ENCODE data around the gene SLC9B1.

The SLC9B1 gene

GRCh38 chr4:102871772-102872171, 147.7 kb downstream of the SLC9B1 start:
- H3K27ac ChIP-seq (ENCODE audit: low read depth, low read length), result no peak overlapping the region
- TF ChIP-seq EZH2phosphoT487 (conservative IDR thresholded peaks at IDR 0.05; ENCODE audit: low read length), result no peak
- TF ChIP-seq CTCF (IDR thresholded peaks at IDR 0.05; ENCODE audit: insufficient read depth, low read length, poor library complexity, severe bottlenecking), result no peak
- H3K79me2 ChIP-seq (ENCODE audit: insufficient read depth, low read length), result peaks cover 76% of the 10 kb centered on the region
- no peak overlapping the region for H2AFZ ChIP-seq (ENCODE audit: low read depth, low read length, severe bottlenecking)
- no peaks in the 10 kb centered on the region for H3K9me3 ChIP-seq (ENCODE audit: insufficient read depth, low read length)
- H3K27me3 ChIP-seq (ENCODE audit: low read length), result no peaks in the 10 kb centered on the region
- H3K4me2 ChIP-seq (ENCODE audit: low read depth, low read length, poor library complexity, severe bottlenecking), result peak overlapping the region; percentile 90
- H3F3A ChIP-seq (ENCODE audit: insufficient read depth), result peaks cover 10% of the 10 kb centered on the region
- no peaks in the 10 kb centered on the region for H4K20me1 ChIP-seq (ENCODE audit: low read depth, low read length)
- H3K4me3 ChIP-seq (ENCODE audit: insufficient read depth, low read length, poor library complexity, severe bottlenecking), result no peak overlapping the region
- no peak overlapping the region for H3K9ac ChIP-seq (ENCODE audit: low read length)
- peaks cover 18% of the 10 kb centered on the region; the same call in 1 of the 2 replicates for H3K36me3 ChIP-seq (ENCODE audit: low read length)
- no peaks in the 10 kb centered on the region for H3K9me2 ChIP-seq (replicated peaks; ENCODE audit: insufficient read depth, low read length)

DNA sequence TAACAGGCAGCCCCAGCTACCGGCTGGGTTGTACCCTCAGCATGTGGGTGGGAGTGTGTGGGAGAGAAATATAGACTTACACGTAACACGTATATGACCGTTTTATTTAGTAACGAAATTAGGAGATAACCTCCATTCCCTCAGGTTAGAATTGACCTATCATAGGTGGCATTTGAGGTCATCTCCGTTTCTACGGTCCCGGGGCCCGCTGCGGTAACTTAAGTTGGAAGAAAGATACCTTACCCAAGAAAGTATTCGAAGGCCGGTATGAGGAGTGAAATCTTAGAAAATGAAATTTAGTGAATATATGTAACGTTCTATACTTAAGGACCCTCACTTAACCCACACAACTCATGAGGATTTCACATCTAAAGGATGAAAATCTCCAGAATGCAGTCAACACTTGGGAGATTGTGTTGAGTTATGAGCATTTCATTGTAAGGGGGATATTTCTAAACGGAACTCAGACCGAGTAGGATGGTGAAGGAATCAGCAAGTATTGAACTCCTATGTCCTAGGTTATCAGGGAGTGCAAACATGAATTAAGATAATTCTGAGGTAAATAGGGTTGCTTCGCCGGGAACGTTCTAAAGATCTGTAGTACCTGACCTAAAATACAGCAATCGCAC, 149.8 kb downstream of the SLC9B1 start:
- peak overlapping the region; percentile 70 for H3K9ac ChIP-seq (ENCODE audit: low read length)
- TF ChIP-seq EZH2phosphoT487 (conservative IDR thresholded peaks at IDR 0.05; ENCODE audit: low read length) (no peak), CTCF (IDR thresholded peaks at IDR 0.05; ENCODE audit: insufficient read depth, low read length, poor library complexity, severe bottlenecking) (no peak)
- H4K20me1 ChIP-seq (ENCODE audit: low read depth, low read length), result no peaks in the 10 kb centered on the region
- H3K9me3 ChIP-seq (ENCODE audit: insufficient read depth, low read length), result no peaks in the 10 kb centered on the region
- peaks cover 10% of the 10 kb centered on the region for H3F3A ChIP-seq (ENCODE audit: insufficient read depth)
- no peaks in the 10 kb centered on the region for H3K9me2 ChIP-seq (replicated peaks; ENCODE audit: insufficient read depth, low read length)
- H3K79me2 ChIP-seq (ENCODE audit: insufficient read depth, low read length), result peaks cover 75% of the 10 kb centered on the region
- peak overlapping the region; percentile 90 for H3K4me2 ChIP-seq (ENCODE audit: low read depth, low read length, poor library complexity, severe bottlenecking)
- H3K27me3 ChIP-seq (ENCODE audit: low read length), result no peaks in the 10 kb centered on the region
- H3K4me3 ChIP-seq (ENCODE audit: insufficient read depth, low read length, poor library complexity, severe bottlenecking), result peak overlapping the region; percentile 71
- peak overlapping the region; percentile 9 for H2AFZ ChIP-seq (ENCODE audit: low read depth, low read length, severe bottlenecking)
- peaks cover 4% of the 10 kb centered on the region; the same call in 1 of the 2 replicates for H3K36me3 ChIP-seq (ENCODE audit: low read length)
- H3K27ac ChIP-seq (ENCODE audit: low read depth, low read length), result peak overlapping the region; percentile 99

- Histone ChIP-seq H3K27me3 (ENCODE audit: low read length) (no peaks in the 10 kb centered on the region), H3F3A (ENCODE audit: insufficient read depth) (peaks cover 10% of the 10 kb centered on the region), H3K27ac (ENCODE audit: low read depth, low read length) (peak within 1 kb of the TSS; percentile 99), H3K9ac (ENCODE audit: low read length) (peak within 1 kb of the TSS; percentile 70), H4K20me1 (ENCODE audit: low read depth, low read length) (no peaks in the 10 kb centered on the region), H3K9me2 (replicated peaks; ENCODE audit: insufficient read depth, low read length) (no peaks in the 10 kb centered on the region), H2AFZ (ENCODE audit: low read depth, low read length, severe bottlenecking) (peak within 1 kb of the TSS; percentile 45), H3K4me2 (ENCODE audit: low read depth, low read length, poor library complexity, severe bottlenecking) (peak within 1 kb of the TSS; percentile 90), H3K4me3 (ENCODE audit: insufficient read depth, low read length, poor library complexity, severe bottlenecking) (peak within 1 kb of the TSS; percentile 71), H3K36me3 (ENCODE audit: low read length) (no peaks in the 10 kb centered on the region), H3K9me3 (ENCODE audit: insufficient read depth, low read length) (no peaks in the 10 kb centered on the region), H3K79me2 (ENCODE audit: insufficient read depth, low read length) (peaks cover 73% of the 10 kb centered on the region)
- TF ChIP-seq EZH2phosphoT487 (conservative IDR thresholded peaks at IDR 0.05; ENCODE audit: low read length), result no peak
Observed at GRCh38 chr4:102868781-102869568, 150.5 kb downstream of the SLC9B1 start, which contains the start of gene CISD2. Gene CISD2 (plus strand): TSS chr4:102868992. CDS start chr4:102869085, 93 bp downstream.
